Testis (tissue), 2 donors: Measurements from ENCODE around the gene G6PC1.

ENCODE experiments used
- POLR2A ChIP-seq: fragments of 450-650 bp; IDR thresholded peaks from one replicate; pipeline ENCODE4 v1.6.1; 2017; ENCODE audit warnings: antibody characterized with exemption, mild to moderate bottlenecking, moderate library complexity
- TF ChIP-seq, protein P1 (sequence below), 3 experiments: fragments of 450-650 bp in 2 of 3; fragments of 200-600 bp in 1 of 3; sonication (generic) in 1 of 3; IDR thresholded peaks; one replicate each; pipeline ENCODE4 v1.5.1; 2016 to 2019; ENCODE audit warnings: antibody characterized with exemption in 3 of 3, mild to moderate bottlenecking in 2 of 3, moderate library complexity in 1 of 3

GRCh38 chr17:42872251-42872965 is 28.2 kb upstream of the G6PC1 start:
- TF ChIP-seq, protein P1, sequence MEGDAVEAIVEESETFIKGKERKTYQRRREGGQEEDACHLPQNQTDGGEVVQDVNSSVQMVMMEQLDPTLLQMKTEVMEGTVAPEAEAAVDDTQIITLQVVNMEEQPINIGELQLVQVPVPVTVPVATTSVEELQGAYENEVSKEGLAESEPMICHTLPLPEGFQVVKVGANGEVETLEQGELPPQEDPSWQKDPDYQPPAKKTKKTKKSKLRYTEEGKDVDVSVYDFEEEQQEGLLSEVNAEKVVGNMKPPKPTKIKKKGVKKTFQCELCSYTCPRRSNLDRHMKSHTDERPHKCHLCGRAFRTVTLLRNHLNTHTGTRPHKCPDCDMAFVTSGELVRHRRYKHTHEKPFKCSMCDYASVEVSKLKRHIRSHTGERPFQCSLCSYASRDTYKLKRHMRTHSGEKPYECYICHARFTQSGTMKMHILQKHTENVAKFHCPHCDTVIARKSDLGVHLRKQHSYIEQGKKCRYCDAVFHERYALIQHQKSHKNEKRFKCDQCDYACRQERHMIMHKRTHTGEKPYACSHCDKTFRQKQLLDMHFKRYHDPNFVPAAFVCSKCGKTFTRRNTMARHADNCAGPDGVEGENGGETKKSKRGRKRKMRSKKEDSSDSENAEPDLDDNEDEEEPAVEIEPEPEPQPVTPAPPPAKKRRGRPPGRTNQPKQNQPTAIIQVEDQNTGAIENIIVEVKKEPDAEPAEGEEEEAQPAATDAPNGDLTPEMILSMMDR (IDR thresholded peaks at IDR 0.05), result no peak
- no peak for TF ChIP-seq POLR2A
